ENCODE measurements around the gene LRRK2.

GRCh38 chr12:40248585-40249297, 23.9 kb downstream of the LRRK2 start:
- TF ChIP-seq ZNF274 (IDR thresholded peaks at IDR 0.05; ENCODE audit: low read depth, low read length) = no peak
- no peak for TF ChIP-seq SUZ12 (IDR thresholded peaks at IDR 0.05; ENCODE audit: extremely low read depth, insufficient read depth, insufficient read length)
- no peak for TF ChIP-seq YY1 (IDR thresholded peaks at IDR 0.05; ENCODE audit: insufficient read depth, insufficient read length)

All from NT2/D1 (cell line).